ENCODE results near the gene RTL10. TPM values are rescaled to one million over a fixed set of nuclear protein-coding genes. Genes with fewer than 3 reads are reported as not detected.
"Not testable (repeated sequence)": the region's sequence is repeated elsewhere in the genome, so short reads cannot be mapped to it uniquely, and the experiment has no call there.

Gene RTL10
- total RNA-seq, 2 donors from 2014 or later = 15.7 to 41.9 TPM

- no peak for DNase-seq (ENCODE audit: low spot score)
- H3K4me1 ChIP-seq (replicated peaks) = no peaks in the 10 kb centered on the region
- H3K27me3 ChIP-seq (replicated peaks; ENCODE audit: insufficient read depth) = no peaks in the 10 kb centered on the region
- no peak overlapping the region for H3K4me3 ChIP-seq
- no peak overlapping the region for H3K27ac ChIP-seq
- no peak for TF ChIP-seq POLR2AphosphoS5 (IDR thresholded peaks at IDR 0.05)
- TF ChIP-seq POLR2A (IDR thresholded peaks at IDR 0.05) = no peak
- no peak for TF ChIP-seq CTCF (IDR thresholded peaks at IDR 0.05)
- H3K36me3 ChIP-seq = no peaks in the 10 kb centered on the region
- intact Hi-C loops (cut with DNase I) = no loop called here
- no peaks in the 10 kb centered on the region for H3K9me3 ChIP-seq
- 91% methylated on average over 6 of the region's 6 CpGs for WGBS
These were observed 16.8 kb downstream of the RTL10 start for GRCh38 chr22:19837915-19838314.

GRCh38 chr22:19836512-19836911, 18.2 kb downstream of the RTL10 start:
- no peak for DNase-seq (ENCODE audit: low spot score)
- no peaks in the 10 kb centered on the region for H3K27me3 ChIP-seq (replicated peaks; ENCODE audit: insufficient read depth)
- H3K27ac ChIP-seq = no peak overlapping the region
- no peaks in the 10 kb centered on the region for H3K4me1 ChIP-seq (replicated peaks)
- TF ChIP-seq CTCF (IDR thresholded peaks at IDR 0.05) (no peak), POLR2AphosphoS5 (IDR thresholded peaks at IDR 0.05) (no peak), POLR2A (IDR thresholded peaks at IDR 0.05) (no peak)
- H3K4me3 ChIP-seq = no peak overlapping the region
- intact Hi-C loops (cut with DNase I) = no loop called here
- H3K36me3 ChIP-seq = no peaks in the 10 kb centered on the region
- no peaks in the 10 kb centered on the region for H3K9me3 ChIP-seq

GRCh38 chr22:19834599-19834998, 20.1 kb downstream of the RTL10 start:
- Histone ChIP-seq H3K27me3 (replicated peaks; ENCODE audit: insufficient read depth) (no peaks in the 10 kb centered on the region), H3K4me1 (replicated peaks) (no peaks in the 10 kb centered on the region), H3K36me3 (no peaks in the 10 kb centered on the region), H3K27ac (no peak overlapping the region), H3K4me3 (no peak overlapping the region), H3K9me3 (no peaks in the 10 kb centered on the region)
- no peak for TF ChIP-seq POLR2AphosphoS5 (IDR thresholded peaks at IDR 0.05)
- TF ChIP-seq POLR2A (IDR thresholded peaks at IDR 0.05) = no peak
- TF ChIP-seq CTCF (IDR thresholded peaks at IDR 0.05) = no peak
- intact Hi-C loops (cut with DNase I) = no loop called here
- DNase-seq (ENCODE audit: low spot score) = no peak

GRCh38 chr22:19833327-19833726, 21.3 kb downstream of the RTL10 start:
- H3K9me3 ChIP-seq; H3K4me3 ChIP-seq; intact Hi-C loops (cut with DNase I); H3K27ac ChIP-seq; H3K4me1 ChIP-seq (replicated peaks); H3K36me3 ChIP-seq; DNase-seq (ENCODE audit: low spot score); H3K27me3 ChIP-seq (replicated peaks; ENCODE audit: insufficient read depth): not testable (repeated sequence)
- WGBS = 96% methylated on average over 9 of the region's 9 CpGs

GRCh38 chr22:19832476-19833108, 22.1 kb downstream of the RTL10 start:
- TF ChIP-seq CTCF (IDR thresholded peaks at IDR 0.05) (no peak), POLR2A (IDR thresholded peaks at IDR 0.05) (no peak), POLR2AphosphoS5 (IDR thresholded peaks at IDR 0.05) (no peak)
- Histone ChIP-seq H3K36me3 (no peaks in the 10 kb centered on the region), H3K9me3 (no peaks in the 10 kb centered on the region), H3K4me1 (replicated peaks) (no peaks in the 10 kb centered on the region), H3K4me3 (no peak overlapping the region), H3K27ac (no peak overlapping the region), H3K27me3 (replicated peaks; ENCODE audit: insufficient read depth) (no peaks in the 10 kb centered on the region)
- 53% methylated on average over 7 of the region's 7 CpGs for WGBS
- DNase-seq (ENCODE audit: low spot score) = no peak
- intact Hi-C loops (cut with DNase I) = no loop called here

- H3K9me3 ChIP-seq; intact Hi-C loops (cut with DNase I); H3K27me3 ChIP-seq (replicated peaks; ENCODE audit: insufficient read depth); DNase-seq (ENCODE audit: low spot score); H3K4me1 ChIP-seq (replicated peaks); H3K27ac ChIP-seq; H3K36me3 ChIP-seq; H3K4me3 ChIP-seq: not testable (repeated sequence)
- WGBS = 96% methylated on average over 3 of the region's 3 CpGs
These were observed 22.7 kb downstream of the RTL10 start for GRCh38 chr22:19831979-19832378.
